Lower leg skin (tissue), 4 donors: ENCODE results near the gene TPRX1. TPM values are rescaled to one million over a fixed set of nuclear protein-coding genes. Genes with fewer than 3 reads are reported as not detected.
"Not testable (repeated sequence)": the region's sequence is repeated elsewhere in the genome, so short reads cannot be mapped to it uniquely, and the experiment has no call there.

ENCODE experiments used
- DNase-seq, 2 donors: peaks; one replicate each; pipeline ENCODE4 v3.0.0-alpha.2; 2019; ENCODE audit warnings: low spot score in 2 of 2
- H3K4me3 ChIP-seq: fragments of 200-600 bp; sonication (generic); 2 replicates; pipeline ENCODE4 v1.5.1; 2017; ENCODE audit warnings: mild to moderate bottlenecking, low read depth; ENCODE audit not compliant: poor library complexity, severe bottlenecking
- POLR2A ChIP-seq, 2 donors: fragments of 450-650 bp; IDR thresholded peaks; one replicate each; pipeline ENCODE4 v1.6.1; 2016 to 2017; ENCODE audit warnings: antibody characterized with exemption in 2 of 2, mild to moderate bottlenecking in 1 of 2, moderate library complexity in 1 of 2
- WGBS, 2 donors: methylation state at CpG; one replicate each; pipeline ENCODE4 v1.1.5; 2018; 5-methylcytosine and 5-hydroxymethylcytosine counted together
- intact Hi-C: fragments of 100-400 bp; cut with DNase I; formaldehyde crosslinking; loops from one replicate; pipeline ENCODE4 v1.15.0; 2023; ENCODE audit warnings: low total_unique reads
- total RNA-seq, 4 donors: library from RNA; depleted of rRNA; stranded (reverse); fragments of >200 nt; gene quantifications; one replicate each; pipeline ENCODE4 v1.1.0, GENCODE V29; 2016
- TF ChIP-seq, protein P1 (sequence below), 3 donors: fragments of 450-650 bp; IDR thresholded peaks; one replicate each; pipeline ENCODE4 v1.5.1; 2016; ENCODE audit warnings: antibody characterized with exemption in 3 of 3, mild to moderate bottlenecking in 3 of 3, moderate library complexity in 2 of 3

Gene TPRX1
- total RNA-seq, 4 donors from 2014 or later, result not detected

DNA sequence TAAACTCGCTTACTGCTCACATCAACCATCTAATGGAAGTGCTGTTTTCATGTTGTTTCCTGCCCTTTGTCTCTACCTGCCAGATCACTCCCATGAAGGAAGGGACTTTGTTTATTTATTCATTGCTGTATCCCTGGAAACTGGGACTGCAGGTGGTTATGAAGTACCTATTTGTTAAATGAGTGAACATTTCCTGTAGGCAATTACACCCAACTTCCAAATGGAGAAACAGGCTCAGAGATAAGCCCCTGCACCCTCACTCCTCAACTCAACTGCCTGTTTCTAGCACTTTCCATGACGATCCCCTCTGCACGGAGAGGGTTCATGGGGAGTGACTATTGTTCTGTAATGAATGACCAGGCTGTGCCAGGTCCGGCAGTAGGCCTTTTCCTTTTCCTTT, 27.8 kb downstream of the TPRX1 start:
- 25 to 45% methylated on average over 4 of the region's 4 CpGs for WGBS, 2 donors
- no peak overlapping the region for H3K4me3 ChIP-seq
- no peak for TF ChIP-seq POLR2A (IDR thresholded peaks at IDR 0.05)
- TF ChIP-seq, protein P1, sequence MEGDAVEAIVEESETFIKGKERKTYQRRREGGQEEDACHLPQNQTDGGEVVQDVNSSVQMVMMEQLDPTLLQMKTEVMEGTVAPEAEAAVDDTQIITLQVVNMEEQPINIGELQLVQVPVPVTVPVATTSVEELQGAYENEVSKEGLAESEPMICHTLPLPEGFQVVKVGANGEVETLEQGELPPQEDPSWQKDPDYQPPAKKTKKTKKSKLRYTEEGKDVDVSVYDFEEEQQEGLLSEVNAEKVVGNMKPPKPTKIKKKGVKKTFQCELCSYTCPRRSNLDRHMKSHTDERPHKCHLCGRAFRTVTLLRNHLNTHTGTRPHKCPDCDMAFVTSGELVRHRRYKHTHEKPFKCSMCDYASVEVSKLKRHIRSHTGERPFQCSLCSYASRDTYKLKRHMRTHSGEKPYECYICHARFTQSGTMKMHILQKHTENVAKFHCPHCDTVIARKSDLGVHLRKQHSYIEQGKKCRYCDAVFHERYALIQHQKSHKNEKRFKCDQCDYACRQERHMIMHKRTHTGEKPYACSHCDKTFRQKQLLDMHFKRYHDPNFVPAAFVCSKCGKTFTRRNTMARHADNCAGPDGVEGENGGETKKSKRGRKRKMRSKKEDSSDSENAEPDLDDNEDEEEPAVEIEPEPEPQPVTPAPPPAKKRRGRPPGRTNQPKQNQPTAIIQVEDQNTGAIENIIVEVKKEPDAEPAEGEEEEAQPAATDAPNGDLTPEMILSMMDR (IDR thresholded peaks at IDR 0.05), result no peak
- DNase-seq, result no peak
- intact Hi-C loops, result no loop called here

GRCh38 chr19:47771291-47771690, 33.1 kb downstream of the TPRX1 start:
- DNase-seq, H3K4me3 ChIP-seq, intact Hi-C loops: not testable (repeated sequence)
- WGBS, 2 donors, result 80 to 82% methylated on average over 6 of the region's 6 CpGs

GRCh38 chr19:47769534-47769933, 34.8 kb downstream of the TPRX1 start:
- H3K4me3 ChIP-seq, result no peak overlapping the region
- intact Hi-C loops, result no loop called here
- TF ChIP-seq POLR2A (IDR thresholded peaks at IDR 0.05), result no peak
- TF ChIP-seq, protein P1 (IDR thresholded peaks at IDR 0.05), result no peak
- whole genome bisulfite sequencing, 2 donors, result 89 to 95% methylated on average over 3 of the region's 3 CpGs
- no peak for DNase-seq

DNA sequence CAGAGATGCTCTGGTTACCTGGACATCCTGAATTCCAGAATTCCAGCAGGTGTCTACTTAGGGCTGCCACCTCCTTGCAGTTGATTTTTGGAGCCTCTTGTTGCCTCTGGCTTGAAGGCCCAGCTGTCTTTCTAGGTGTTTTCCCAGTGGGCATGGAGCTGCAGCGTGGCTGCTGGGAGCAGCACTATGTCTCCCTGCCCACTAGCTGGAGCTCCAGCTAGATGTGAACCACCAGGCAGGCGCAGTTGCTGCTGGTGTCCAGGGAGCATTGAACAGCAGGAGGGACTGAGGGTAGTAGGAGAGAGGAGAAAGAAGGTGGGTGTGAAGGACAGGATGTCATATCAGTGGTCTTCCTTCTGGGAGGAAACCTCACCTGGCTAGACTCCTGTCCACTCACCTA, 35.7 kb downstream of the TPRX1 start:
- no peak overlapping the region for H3K4me3 ChIP-seq
- TF ChIP-seq POLR2A (IDR thresholded peaks at IDR 0.05), result no peak
- TF ChIP-seq, protein P1 (IDR thresholded peaks at IDR 0.05), result no peak
- intact Hi-C loops, result no loop called here
- DNase-seq, result no peak
- WGBS, 2 donors, result 92 to 94% methylated on average over 2 of the region's 2 CpGs

DNA sequence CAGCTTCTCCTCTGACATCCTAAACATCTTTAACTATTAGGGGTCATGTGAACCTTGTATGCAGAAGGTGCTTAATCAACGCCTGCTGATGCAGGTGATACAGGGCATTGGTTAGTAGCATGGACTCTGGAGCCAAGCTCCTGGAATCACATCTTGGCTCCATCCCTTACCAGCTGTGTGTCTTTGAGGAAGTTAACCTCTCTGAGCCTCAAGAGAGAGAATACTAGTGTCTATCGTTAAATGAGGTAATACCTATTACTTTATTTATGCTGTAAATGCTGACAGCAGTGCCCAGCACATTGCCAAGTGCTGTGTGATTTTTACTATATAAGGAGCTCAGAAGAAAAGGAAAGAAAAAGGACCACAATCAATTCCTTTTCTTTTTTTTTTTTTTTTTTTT, 37.0 kb downstream of the TPRX1 start:
- no peak for DNase-seq
- WGBS, 2 donors, result 80 to 81% methylated on average over 2 of the region's 2 CpGs
- no peak overlapping the region for H3K4me3 ChIP-seq
- intact Hi-C loops, result no loop called here
- no peak for TF ChIP-seq POLR2A (IDR thresholded peaks at IDR 0.05)
- TF ChIP-seq, protein P1 (IDR thresholded peaks at IDR 0.05), result no peak

GRCh38 chr19:47766670-47767069, 37.7 kb downstream of the TPRX1 start:
- TF ChIP-seq POLR2A (IDR thresholded peaks at IDR 0.05), result no peak
- TF ChIP-seq, protein P1 (IDR thresholded peaks at IDR 0.05), result no peak
- WGBS, 2 donors, result 80 to 83% methylated on average over 7 of the region's 7 CpGs
- intact Hi-C loops, result no loop called here
- no peak for DNase-seq
- no peak overlapping the region for H3K4me3 ChIP-seq
